Tibial artery (tissue), 4 donors: ENCODE results near the gene ENOSF1.

Experiments
- DNase-seq, 2 donors: peaks; one replicate each; pipeline ENCODE4 v3.0.0-alpha.2; 2019
- H3K27ac ChIP-seq, 2 donors: fragments of 200-600 bp; sonication (generic) in 1 of 2; 1 replicate in 1 of 2; 2 replicates in 1 of 2; pipeline ENCODE4 v1.5.1; 2018 to 2019; ENCODE audit warnings: mild to moderate bottlenecking in 1 of 2
- H3K27me3 ChIP-seq, 2 donors: fragments of 200-600 bp; sonication (generic) in 1 of 2; one replicate each; pipeline versions ENCODE4 v1.5.1 to v1.6.0; 2016 to 2019
- H3K36me3 ChIP-seq, 3 donors: fragments of 200-600 bp; sonication (generic) in 2 of 3; one replicate each; pipeline ENCODE4 v1.5.1; 2016 to 2019; ENCODE audit warnings: mild to moderate bottlenecking in 2 of 3
- H3K4me1 ChIP-seq, 4 donors: fragments of 200-600 bp; sonication (generic) in 2 of 4; 1 replicate in 3 of 4; 2 replicates in 1 of 4; pipeline ENCODE4 v1.5.1; 2016 to 2019
- H3K4me3 ChIP-seq, 2 donors: fragments of 200-600 bp; sonication (generic) in 1 of 2; 1 replicate in 1 of 2; 2 replicates in 1 of 2; pipeline ENCODE4 v1.5.1; 2018 to 2019; ENCODE audit warnings: mild to moderate bottlenecking in 2 of 2
- H3K9me3 ChIP-seq, 3 donors: fragments of 200-600 bp; sonication (generic) in 1 of 3; one replicate each; pipeline ENCODE4 v1.5.1; 2016 to 2019
- intact Hi-C: fragments of 100-400 bp; cut with DNase I; formaldehyde crosslinking; loops from one replicate; pipeline ENCODE4 v1.15.0; 2023; ENCODE audit warnings: low total_unique reads
- TF ChIP-seq, protein P1 (sequence below), 2 experiments: fragments of 200-600 bp in 1 of 2; fragments of 450-650 bp in 1 of 2; IDR thresholded peaks; one replicate each; pipeline ENCODE4 v1.5.1; 2017 to 2019; ENCODE audit warnings: antibody characterized with exemption in 2 of 2, mild to moderate bottlenecking in 1 of 2, moderate library complexity in 1 of 2

ENOSF1 gene

DNA sequence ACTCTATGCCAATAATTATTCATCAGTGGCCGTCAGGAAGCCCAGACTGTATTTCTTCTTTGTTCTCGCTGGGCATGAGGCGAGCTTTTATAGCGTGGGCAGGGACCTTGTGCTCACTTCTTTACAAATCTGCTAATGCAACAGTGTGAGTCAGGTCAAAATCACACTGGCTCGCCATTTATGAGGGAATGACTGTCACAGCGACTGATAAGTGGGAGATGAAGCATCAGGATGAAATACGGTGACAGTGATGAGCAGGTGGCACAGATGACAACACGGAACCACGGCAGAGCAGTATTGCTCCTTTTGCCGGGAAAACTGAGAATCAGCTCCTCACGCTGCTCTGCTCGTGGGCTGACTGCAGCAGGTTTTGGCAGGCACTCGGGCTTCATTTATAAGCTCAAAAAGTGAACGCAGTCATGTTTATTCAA is 34.5 kb downstream of the ENOSF1 start:
- Histone ChIP-seq H3K9me3 (no peaks in the 10 kb centered on the region), H3K4me3 (no peak overlapping the region), H3K27me3 (no peaks in the 10 kb centered on the region), H3K27ac (no peak overlapping the region), H3K36me3 (peaks cover 26 to 95% (median 42%) of the 10 kb centered on the region in 3 donors), H3K4me1 (no peaks in the 10 kb centered on the region)
- intact Hi-C loops = no loop called here
- DNase-seq = no peak
- TF ChIP-seq, protein P1, sequence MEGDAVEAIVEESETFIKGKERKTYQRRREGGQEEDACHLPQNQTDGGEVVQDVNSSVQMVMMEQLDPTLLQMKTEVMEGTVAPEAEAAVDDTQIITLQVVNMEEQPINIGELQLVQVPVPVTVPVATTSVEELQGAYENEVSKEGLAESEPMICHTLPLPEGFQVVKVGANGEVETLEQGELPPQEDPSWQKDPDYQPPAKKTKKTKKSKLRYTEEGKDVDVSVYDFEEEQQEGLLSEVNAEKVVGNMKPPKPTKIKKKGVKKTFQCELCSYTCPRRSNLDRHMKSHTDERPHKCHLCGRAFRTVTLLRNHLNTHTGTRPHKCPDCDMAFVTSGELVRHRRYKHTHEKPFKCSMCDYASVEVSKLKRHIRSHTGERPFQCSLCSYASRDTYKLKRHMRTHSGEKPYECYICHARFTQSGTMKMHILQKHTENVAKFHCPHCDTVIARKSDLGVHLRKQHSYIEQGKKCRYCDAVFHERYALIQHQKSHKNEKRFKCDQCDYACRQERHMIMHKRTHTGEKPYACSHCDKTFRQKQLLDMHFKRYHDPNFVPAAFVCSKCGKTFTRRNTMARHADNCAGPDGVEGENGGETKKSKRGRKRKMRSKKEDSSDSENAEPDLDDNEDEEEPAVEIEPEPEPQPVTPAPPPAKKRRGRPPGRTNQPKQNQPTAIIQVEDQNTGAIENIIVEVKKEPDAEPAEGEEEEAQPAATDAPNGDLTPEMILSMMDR (IDR thresholded peaks at IDR 0.05) = no peak

DNA sequence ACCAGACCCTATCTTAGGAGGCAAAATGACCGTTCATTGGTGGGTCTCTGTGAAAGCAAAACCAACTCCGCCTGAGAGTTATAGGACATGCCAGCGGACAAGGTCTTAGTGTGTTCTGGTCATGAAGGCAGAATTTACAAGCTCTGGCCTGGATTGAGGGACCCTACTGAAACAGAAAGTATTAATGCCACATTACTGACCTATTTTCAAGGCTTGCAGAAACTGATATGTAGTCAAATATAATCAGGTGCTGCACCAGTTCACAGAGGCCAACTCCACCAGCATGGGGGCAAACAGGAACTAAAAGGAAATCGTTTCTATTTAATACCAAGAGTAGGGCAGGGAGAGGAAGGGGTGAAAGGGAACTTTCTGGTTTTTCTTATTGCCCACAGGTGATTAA is 35.3 kb downstream of the ENOSF1 start:
- TF ChIP-seq, protein P1 (IDR thresholded peaks at IDR 0.05) = no peak
- H3K4me3 ChIP-seq = no peak overlapping the region
- no peak for DNase-seq
- no peaks in the 10 kb centered on the region for H3K4me1 ChIP-seq
- H3K36me3 ChIP-seq = peaks cover 25 to 96% (median 44%) of the 10 kb centered on the region in 3 donors
- no peak overlapping the region for H3K27ac ChIP-seq
- intact Hi-C loops = no loop called here
- no peaks in the 10 kb centered on the region for H3K9me3 ChIP-seq
- H3K27me3 ChIP-seq = no peaks in the 10 kb centered on the region

DNA sequence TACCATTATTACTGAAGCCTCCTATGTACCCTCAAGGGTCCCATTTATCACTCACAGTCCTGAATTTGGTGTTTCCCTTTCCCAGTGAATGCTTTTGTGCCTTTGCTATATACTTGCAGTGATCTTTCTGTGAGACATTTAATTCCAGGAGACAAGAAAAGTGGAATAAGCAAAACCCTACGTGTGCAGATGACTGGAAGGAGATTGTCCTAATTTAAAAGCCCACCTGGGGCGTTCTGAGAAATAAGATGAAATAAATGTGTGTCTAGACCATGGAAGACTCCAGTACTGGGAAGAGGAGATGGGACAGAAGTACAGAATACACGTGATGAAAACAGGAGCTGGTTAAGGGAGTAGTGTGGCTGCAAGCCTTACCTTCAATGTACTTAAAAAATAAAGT is 35.7 kb downstream of the ENOSF1 start:
- H3K4me1 ChIP-seq = no peaks in the 10 kb centered on the region
- TF ChIP-seq, protein P1 (IDR thresholded peaks at IDR 0.05) = no peak
- intact Hi-C loops = no loop called here
- DNase-seq = no peak
- no peaks in the 10 kb centered on the region for H3K27me3 ChIP-seq
- peaks cover 22 to 96% (median 44%) of the 10 kb centered on the region in 3 donors for H3K36me3 ChIP-seq
- no peak overlapping the region for H3K27ac ChIP-seq
- no peak overlapping the region for H3K4me3 ChIP-seq
- no peaks in the 10 kb centered on the region for H3K9me3 ChIP-seq

DNA sequence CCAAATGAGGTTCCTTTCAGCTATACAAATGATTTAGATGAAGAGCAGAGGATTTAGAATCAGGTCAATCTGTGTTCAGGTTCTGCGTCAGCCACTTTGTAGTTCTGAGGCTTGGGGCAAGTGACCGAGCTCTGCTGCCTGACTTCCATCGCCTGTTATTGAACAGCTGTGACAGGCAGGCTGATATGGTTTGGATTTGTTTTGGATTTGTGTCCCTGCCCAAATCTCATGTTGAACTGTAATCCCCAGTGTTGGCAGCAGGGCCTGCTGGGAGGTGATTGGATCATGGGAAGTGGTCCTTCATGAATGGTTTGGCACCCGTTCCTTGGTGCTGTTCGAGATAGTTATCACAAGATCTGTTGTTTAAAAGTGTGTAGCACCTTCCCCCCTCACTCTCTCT is 36.4 kb downstream of the ENOSF1 start:
- no peak for DNase-seq
- Histone ChIP-seq H3K36me3 (peaks cover 16 to 96% (median 42%) of the 10 kb centered on the region in 3 donors), H3K4me1 (no peaks in the 10 kb centered on the region), H3K9me3 (no peaks in the 10 kb centered on the region), H3K4me3 (no peak overlapping the region), H3K27ac (no peak overlapping the region), H3K27me3 (no peaks in the 10 kb centered on the region)
- TF ChIP-seq, protein P1 (IDR thresholded peaks at IDR 0.05) = no peak
- intact Hi-C loops = no loop called here

DNA sequence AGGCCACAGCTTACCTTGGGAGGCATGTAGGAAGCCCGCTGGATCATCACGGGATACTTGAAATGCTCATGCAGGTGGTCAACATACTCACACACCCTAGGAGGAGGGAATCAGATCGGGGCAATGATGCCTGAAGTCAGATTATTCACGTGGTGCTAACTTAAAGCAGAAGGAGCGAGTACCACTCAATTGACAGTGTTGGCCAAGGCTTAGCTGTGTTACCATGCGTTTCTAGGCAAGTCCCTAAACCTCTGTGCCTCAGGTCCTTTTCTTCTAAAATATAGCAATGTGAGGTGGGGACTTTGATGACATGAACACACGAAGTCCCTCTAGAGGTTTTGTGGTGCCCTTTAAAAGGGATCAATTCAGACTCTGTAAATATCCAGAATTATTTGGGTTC is 37.1 kb downstream of the ENOSF1 start:
- intact Hi-C loops = no loop called here
- Histone ChIP-seq H3K27me3 (no peaks in the 10 kb centered on the region), H3K4me3 (no peak overlapping the region), H3K9me3 (no peaks in the 10 kb centered on the region), H3K4me1 (no peaks in the 10 kb centered on the region), H3K27ac (no peak overlapping the region), H3K36me3 (peaks cover 15 to 98% (median 44%) of the 10 kb centered on the region in 3 donors)
- DNase-seq = no peak
- TF ChIP-seq, protein P1 (IDR thresholded peaks at IDR 0.05) = no peak

DNA sequence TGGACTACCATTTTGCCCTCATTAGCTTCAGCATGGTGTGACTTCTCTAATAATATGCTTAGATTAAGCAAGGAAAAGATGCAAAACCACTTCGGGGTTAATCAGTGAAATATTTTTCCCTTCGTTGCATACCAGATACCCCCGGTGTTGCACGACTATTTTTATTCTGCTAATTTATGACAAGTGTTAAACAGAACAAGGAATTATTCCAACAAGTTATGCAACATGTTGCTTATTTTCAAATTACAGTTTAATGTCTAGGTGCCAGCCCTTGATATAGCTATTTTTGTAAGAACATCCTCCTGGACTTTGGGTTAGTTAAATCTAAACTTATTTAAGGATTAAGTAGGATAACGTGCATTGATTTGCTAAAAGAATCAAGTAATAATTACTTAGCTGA is 38.7 kb downstream of the ENOSF1 start:
- Histone ChIP-seq H3K27ac (no peak overlapping the region), H3K4me1 (no peaks in the 10 kb centered on the region), H3K9me3 (no peaks in the 10 kb centered on the region), H3K4me3 (no peak overlapping the region), H3K27me3 (no peaks in the 10 kb centered on the region), H3K36me3 (peaks cover 15 to 95% (median 48%) of the 10 kb centered on the region in 3 donors)
- intact Hi-C loops = no loop called here
- DNase-seq = no peak
- TF ChIP-seq, protein P1 (IDR thresholded peaks at IDR 0.05) = no peak
